ENCODE results near the gene ANKRD44.

Gene ANKRD44

GRCh38 chr2:197236816-197237215 lies 73.8 kb downstream of the ANKRD44 start:
- H3K4me3 ChIP-seq (ENCODE audit: severe bottlenecking) = no peak overlapping the region
- DNase-seq (ENCODE audit: low spot score) (no peak), ATAC-seq (ENCODE audit: low read depth) (no peak)
- no peaks in the 10 kb centered on the region for H3K9me3 ChIP-seq (ENCODE audit: severe bottlenecking)
- H3K4me1 ChIP-seq (ENCODE audit: insufficient read depth, poor library complexity, severe bottlenecking) = no peaks in the 10 kb centered on the region
- H3K27ac ChIP-seq (ENCODE audit: poor library complexity, severe bottlenecking) = no peak overlapping the region
- no peaks in the 10 kb centered on the region for H3K27me3 ChIP-seq (ENCODE audit: insufficient read depth, poor library complexity, severe bottlenecking)
- H3K36me3 ChIP-seq (ENCODE audit: low read depth) = no peaks in the 10 kb centered on the region
- TF ChIP-seq CTCF (IDR thresholded peaks at IDR 0.05; ENCODE audit: poor library complexity, severe bottlenecking) = no peak

DNA sequence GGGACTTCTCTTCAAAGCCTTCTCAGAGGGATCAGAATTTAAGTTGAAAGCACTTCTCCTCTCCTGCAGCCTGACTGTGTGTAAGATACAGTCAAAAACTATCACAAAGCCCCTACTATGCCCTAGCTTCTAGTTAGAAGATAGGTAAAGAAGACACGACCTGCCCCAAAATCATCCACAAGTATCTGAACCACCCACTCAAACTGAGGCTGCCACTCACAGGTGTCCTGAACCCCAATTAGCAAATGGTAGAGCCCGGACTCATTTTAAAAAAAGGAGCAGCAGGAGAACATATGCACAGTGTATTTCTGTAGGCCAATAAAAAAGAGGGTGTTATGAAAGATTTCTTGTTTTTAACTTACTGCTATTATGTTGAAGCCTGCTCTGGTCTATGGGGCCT lies 74.4 kb downstream of the ANKRD44 start:
- DNase-seq (ENCODE audit: low spot score) (no peak), ATAC-seq (ENCODE audit: low read depth) (no peak)
- no peak overlapping the region for H3K4me3 ChIP-seq (ENCODE audit: severe bottlenecking)
- TF ChIP-seq CTCF (IDR thresholded peaks at IDR 0.05; ENCODE audit: poor library complexity, severe bottlenecking) = no peak
- no peaks in the 10 kb centered on the region for H3K9me3 ChIP-seq (ENCODE audit: severe bottlenecking)
- H3K36me3 ChIP-seq (ENCODE audit: low read depth) = no peaks in the 10 kb centered on the region
- H3K4me1 ChIP-seq (ENCODE audit: insufficient read depth, poor library complexity, severe bottlenecking) = no peaks in the 10 kb centered on the region
- H3K27me3 ChIP-seq (ENCODE audit: insufficient read depth, poor library complexity, severe bottlenecking) = no peaks in the 10 kb centered on the region
- H3K27ac ChIP-seq (ENCODE audit: poor library complexity, severe bottlenecking) = no peak overlapping the region

DNA sequence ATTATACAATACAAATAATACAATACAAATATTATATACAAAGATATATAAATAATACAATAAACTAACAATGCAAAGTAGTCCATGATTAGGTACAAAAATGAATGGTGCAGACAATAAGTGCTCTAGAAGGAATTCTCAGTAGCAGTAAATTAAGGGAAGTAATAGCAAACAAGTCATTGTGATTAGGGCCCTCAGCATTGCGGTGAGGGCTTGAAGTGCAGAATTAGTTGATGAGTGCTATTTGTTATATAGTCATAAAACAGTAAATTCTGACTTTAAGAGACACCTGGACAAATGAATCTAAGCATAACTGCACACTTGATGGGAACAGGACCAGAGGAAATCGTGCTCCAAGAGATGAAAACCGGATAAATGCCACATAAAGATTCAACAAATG lies 74.9 kb downstream of the ANKRD44 start:
- no peaks in the 10 kb centered on the region for H3K36me3 ChIP-seq (ENCODE audit: low read depth)
- no peaks in the 10 kb centered on the region for H3K4me1 ChIP-seq (ENCODE audit: insufficient read depth, poor library complexity, severe bottlenecking)
- ATAC-seq (ENCODE audit: low read depth) (no peak), DNase-seq (ENCODE audit: low spot score) (no peak)
- H3K4me3 ChIP-seq (ENCODE audit: severe bottlenecking) = no peak overlapping the region
- TF ChIP-seq CTCF (IDR thresholded peaks at IDR 0.05; ENCODE audit: poor library complexity, severe bottlenecking) = no peak
- no peaks in the 10 kb centered on the region for H3K9me3 ChIP-seq (ENCODE audit: severe bottlenecking)
- H3K27me3 ChIP-seq (ENCODE audit: insufficient read depth, poor library complexity, severe bottlenecking) = no peaks in the 10 kb centered on the region
- H3K27ac ChIP-seq (ENCODE audit: poor library complexity, severe bottlenecking) = no peak overlapping the region

DNA sequence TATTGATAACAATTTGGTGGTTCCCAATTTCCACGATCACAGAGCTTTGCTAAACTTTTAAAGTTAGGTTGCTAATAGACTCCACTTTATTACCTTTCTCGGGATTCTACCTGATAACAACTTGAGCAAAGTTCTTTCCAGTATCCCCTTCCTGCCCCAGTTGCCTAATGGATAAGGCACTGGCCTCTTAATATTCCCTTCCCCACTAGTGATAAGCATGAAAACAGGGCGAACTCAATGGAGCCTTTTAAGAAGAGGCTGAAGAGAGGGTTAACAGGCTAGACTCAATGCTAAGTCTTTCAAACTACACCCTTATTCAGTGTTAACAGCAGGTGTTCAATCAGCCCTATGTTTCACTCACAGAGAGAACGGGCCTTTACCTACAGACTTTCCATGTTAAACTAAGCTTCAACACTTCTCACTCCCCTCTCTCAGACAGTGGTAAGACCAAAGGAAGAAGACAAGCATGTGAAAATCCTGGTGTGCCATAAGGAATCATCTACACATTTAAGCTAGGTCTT lies 75.8 kb downstream of the ANKRD44 start:
- H3K27me3 ChIP-seq (ENCODE audit: insufficient read depth, poor library complexity, severe bottlenecking) = no peaks in the 10 kb centered on the region
- no peaks in the 10 kb centered on the region for H3K9me3 ChIP-seq (ENCODE audit: severe bottlenecking)
- no peak overlapping the region for H3K27ac ChIP-seq (ENCODE audit: poor library complexity, severe bottlenecking)
- H3K4me1 ChIP-seq (ENCODE audit: insufficient read depth, poor library complexity, severe bottlenecking) = no peaks in the 10 kb centered on the region
- no peak for ATAC-seq (ENCODE audit: low read depth)
- H3K36me3 ChIP-seq (ENCODE audit: low read depth) = no peaks in the 10 kb centered on the region
- TF ChIP-seq CTCF (IDR thresholded peaks at IDR 0.05; ENCODE audit: poor library complexity, severe bottlenecking) = no peak
- no peak overlapping the region for H3K4me3 ChIP-seq (ENCODE audit: severe bottlenecking)
- DNase-seq (ENCODE audit: low spot score) = no peak

GRCh38 chr2:197233473-197233872 lies 77.1 kb downstream of the ANKRD44 start:
- Histone ChIP-seq H3K4me3 (ENCODE audit: severe bottlenecking) (no peak overlapping the region), H3K27me3 (ENCODE audit: insufficient read depth, poor library complexity, severe bottlenecking) (no peaks in the 10 kb centered on the region), H3K27ac (ENCODE audit: poor library complexity, severe bottlenecking) (no peak overlapping the region), H3K9me3 (ENCODE audit: severe bottlenecking) (no peaks in the 10 kb centered on the region), H3K4me1 (ENCODE audit: insufficient read depth, poor library complexity, severe bottlenecking) (no peaks in the 10 kb centered on the region), H3K36me3 (ENCODE audit: low read depth) (no peaks in the 10 kb centered on the region)
- no peak for TF ChIP-seq CTCF (IDR thresholded peaks at IDR 0.05; ENCODE audit: poor library complexity, severe bottlenecking)
- no peak for DNase-seq (ENCODE audit: low spot score)
- no peak for ATAC-seq (ENCODE audit: low read depth)
